Measurements from ENCODE around the gene SLC35B3. TPM values are rescaled to one million over a fixed set of nuclear protein-coding genes. Genes with fewer than 3 reads are reported as not detected.
A peak's percentile ranks its signal among the peaks of the same experiment; 100 is the strongest.
"Not testable (repeated sequence)": the region's sequence is repeated elsewhere in the genome, so short reads cannot be mapped to it uniquely, and the experiment has no call there.

SLC35B3 gene
- total and polyA plus RNA-seq, 8 donors = 2.9 to 27.2 (median 16.3) TPM

- no peaks in the 10 kb centered on the region for H3K27me3 ChIP-seq
Measured at GRCh38 chr6:8435845-8436168, 462 bp upstream of the SLC35B3 start.

DNA sequence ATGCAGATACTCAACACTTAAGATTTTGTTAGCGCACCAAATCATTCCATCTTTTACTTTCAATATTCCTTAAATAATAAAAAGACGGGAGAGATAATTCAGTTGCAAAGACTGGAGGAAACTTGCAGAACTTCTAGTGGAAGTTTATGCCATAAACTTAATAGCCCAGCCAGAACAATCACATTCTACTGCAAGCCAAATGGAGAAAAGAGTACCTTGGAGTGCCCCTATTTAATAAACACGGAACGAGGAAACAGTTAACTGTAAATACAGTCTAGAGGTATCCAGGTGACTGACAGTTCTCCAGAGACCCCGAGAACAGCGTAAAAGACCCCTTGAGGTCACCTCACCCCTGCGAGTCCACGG lies 635 bp downstream of the SLC35B3 start:
- Histone ChIP-seq H3K4me3 (peak overlapping the region; percentile 70 to 80 (median 76)), H3K4me1 (peaks cover 9 to 40% (median 29%) of the 10 kb centered on the region in 4 donors), H3K27me3 (no peaks in the 10 kb centered on the region), H3K27ac (peak overlapping the region; percentile 76 to 94 (median 90)), H3K36me3 (peaks cover 0 to 6% (median 3%) of the 10 kb centered on the region in 4 donors), H3K9me3 (no peaks in the 10 kb centered on the region)
- intact Hi-C loops (cut with DNase I; ENCODE audit: low total_unique reads) = no loop called here
- no peak for DNase-seq
- no peak for TF ChIP-seq EP300 (IDR thresholded peaks at IDR 0.05)
- TF ChIP-seq POLR2A (IDR thresholded peaks at IDR 0.05) = no peak
- TF ChIP-seq, protein P1, sequence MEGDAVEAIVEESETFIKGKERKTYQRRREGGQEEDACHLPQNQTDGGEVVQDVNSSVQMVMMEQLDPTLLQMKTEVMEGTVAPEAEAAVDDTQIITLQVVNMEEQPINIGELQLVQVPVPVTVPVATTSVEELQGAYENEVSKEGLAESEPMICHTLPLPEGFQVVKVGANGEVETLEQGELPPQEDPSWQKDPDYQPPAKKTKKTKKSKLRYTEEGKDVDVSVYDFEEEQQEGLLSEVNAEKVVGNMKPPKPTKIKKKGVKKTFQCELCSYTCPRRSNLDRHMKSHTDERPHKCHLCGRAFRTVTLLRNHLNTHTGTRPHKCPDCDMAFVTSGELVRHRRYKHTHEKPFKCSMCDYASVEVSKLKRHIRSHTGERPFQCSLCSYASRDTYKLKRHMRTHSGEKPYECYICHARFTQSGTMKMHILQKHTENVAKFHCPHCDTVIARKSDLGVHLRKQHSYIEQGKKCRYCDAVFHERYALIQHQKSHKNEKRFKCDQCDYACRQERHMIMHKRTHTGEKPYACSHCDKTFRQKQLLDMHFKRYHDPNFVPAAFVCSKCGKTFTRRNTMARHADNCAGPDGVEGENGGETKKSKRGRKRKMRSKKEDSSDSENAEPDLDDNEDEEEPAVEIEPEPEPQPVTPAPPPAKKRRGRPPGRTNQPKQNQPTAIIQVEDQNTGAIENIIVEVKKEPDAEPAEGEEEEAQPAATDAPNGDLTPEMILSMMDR (IDR thresholded peaks at IDR 0.05) = no peak
- no peak for TF ChIP-seq POLR2AphosphoS5 (IDR thresholded peaks at IDR 0.05)
- WGBS, 5 donors = 1 to 3% (median 1%) methylated on average over 8 of the region's 8 CpGs

More at GRCh38 chr6:8435845-8436168, 462 bp upstream of the SLC35B3 start:
- Histone ChIP-seq H3K27ac (peak overlapping the region; percentile 76 to 94 (median 90)), H3K4me3 (peak overlapping the region; percentile 70 to 80 (median 76)), H3K9me3 (no peaks in the 10 kb centered on the region), H3K36me3 (peaks cover 0 to 6% (median 0%) of the 10 kb centered on the region in 4 donors), H3K4me1 (peaks cover 9 to 40% (median 29%) of the 10 kb centered on the region in 4 donors)
- intact Hi-C loops (cut with DNase I; ENCODE audit: low total_unique reads) = no loop called here
- DNase-seq = no peak
- 11 to 20% (median 17%) methylated on average over 15 of the region's 15 CpGs for WGBS, 5 donors
- TF ChIP-seq EP300 (IDR thresholded peaks at IDR 0.05) (no peak), POLR2AphosphoS5 (IDR thresholded peaks at IDR 0.05) (no peak), POLR2A (IDR thresholded peaks at IDR 0.05) (no peak)
- TF ChIP-seq, protein P1 (IDR thresholded peaks at IDR 0.05) = no peak

DNA sequence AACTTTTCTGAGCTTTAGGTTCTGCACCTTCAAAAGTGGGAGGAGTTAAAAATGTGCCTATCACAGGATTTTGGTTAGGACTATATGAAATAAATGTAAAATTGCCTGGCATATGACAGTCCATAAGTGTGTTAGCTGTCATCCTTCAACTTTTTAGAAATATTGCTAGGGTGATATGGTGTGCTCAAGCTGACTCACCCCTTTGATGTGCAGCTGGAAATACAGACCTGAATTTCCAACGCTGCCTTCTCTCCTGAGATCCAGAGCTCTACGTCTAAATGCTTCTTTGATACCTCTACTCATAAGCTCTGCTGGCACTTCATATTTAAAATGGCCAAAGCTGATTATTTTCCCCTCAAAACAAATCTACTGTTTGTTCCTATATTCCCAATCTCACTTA lies 2.7 kb downstream of the SLC35B3 start:
- 92 to 96% (median 95%) methylated on average over 2 of the region's 2 CpGs for WGBS, 5 donors

GRCh38 chr6:8429821-8430220 lies 5.5 kb downstream of the SLC35B3 start:
- Histone ChIP-seq H3K4me1 (peaks cover 9 to 27% (median 19%) of the 10 kb centered on the region in 4 donors), H3K27ac (no peak overlapping the region), H3K36me3 (peaks cover 10 to 51% (median 44%) of the 10 kb centered on the region in 4 donors), H3K9me3 (no peaks in the 10 kb centered on the region), H3K4me3 (no peak overlapping the region), H3K27me3 (no peaks in the 10 kb centered on the region)
- DNase-seq = no peak
- TF ChIP-seq POLR2A (IDR thresholded peaks at IDR 0.05) (no peak), POLR2AphosphoS5 (IDR thresholded peaks at IDR 0.05) (no peak), EP300 (IDR thresholded peaks at IDR 0.05) (no peak)
- TF ChIP-seq, protein P1 (IDR thresholded peaks at IDR 0.05) = no peak
- intact Hi-C loops (cut with DNase I; ENCODE audit: low total_unique reads) = no loop called here
- WGBS, 5 donors = 84 to 90% (median 87%) methylated on average over 2 of the region's 2 CpGs

More for the DNA sequence above, 2.7 kb downstream of the SLC35B3 start:
- DNase-seq = no peak
- Histone ChIP-seq H3K4me1 (peaks cover 9 to 40% (median 29%) of the 10 kb centered on the region in 4 donors), H3K4me3 (no peak overlapping the region), H3K27me3 (no peaks in the 10 kb centered on the region), H3K9me3 (no peaks in the 10 kb centered on the region), H3K27ac (no peak overlapping the region), H3K36me3 (peaks cover 0 to 24% (median 16%) of the 10 kb centered on the region in 4 donors)
- intact Hi-C loops (cut with DNase I; ENCODE audit: low total_unique reads) = no loop called here
- TF ChIP-seq, protein P1 (IDR thresholded peaks at IDR 0.05) = no peak
- TF ChIP-seq POLR2AphosphoS5 (IDR thresholded peaks at IDR 0.05) = no peak
- TF ChIP-seq POLR2A (IDR thresholded peaks at IDR 0.05) = no peak
- no peak for TF ChIP-seq EP300 (IDR thresholded peaks at IDR 0.05)

- H3K27me3 ChIP-seq; H3K4me1 ChIP-seq; intact Hi-C loops (cut with DNase I; ENCODE audit: low total_unique reads); DNase-seq; H3K9me3 ChIP-seq; H3K4me3 ChIP-seq; H3K27ac ChIP-seq: not testable (repeated sequence)
- peaks cover 10 to 73% (median 66%) of the 10 kb centered on the region in 4 donors for H3K36me3 ChIP-seq
- WGBS, 5 donors = 92 to 96% (median 95%) methylated on average over 2 of the region's 2 CpGs
Measured at GRCh38 chr6:8426544-8426943, 8.8 kb downstream of the SLC35B3 start.
